Epithelial cell of esophagus (primary cell): Measurements from ENCODE around the gene HOXA4.

ENCODE experiments used
- DNase-seq: peaks from one replicate; pipeline ENCODE4 v3.0.0; 2010; ENCODE audit warnings: low read depth
- H3K4me3 ChIP-seq: 2 replicates; pipeline ENCODE4 v1.5.1; 2011; ENCODE audit warnings: mild to moderate bottlenecking, low read length, control low read depth
- TF ChIP-seq, protein P1 (sequence below): IDR thresholded peaks from 2 replicates; pipeline ENCODE4 v1.5.1; 2011; ENCODE audit warnings: low read depth, mild to moderate bottlenecking, low read length, control low read depth, inconsistent platforms; ENCODE audit not compliant: insufficient read depth; ENCODE audit errors: missing control alignments

The HOXA4 gene

DNA sequence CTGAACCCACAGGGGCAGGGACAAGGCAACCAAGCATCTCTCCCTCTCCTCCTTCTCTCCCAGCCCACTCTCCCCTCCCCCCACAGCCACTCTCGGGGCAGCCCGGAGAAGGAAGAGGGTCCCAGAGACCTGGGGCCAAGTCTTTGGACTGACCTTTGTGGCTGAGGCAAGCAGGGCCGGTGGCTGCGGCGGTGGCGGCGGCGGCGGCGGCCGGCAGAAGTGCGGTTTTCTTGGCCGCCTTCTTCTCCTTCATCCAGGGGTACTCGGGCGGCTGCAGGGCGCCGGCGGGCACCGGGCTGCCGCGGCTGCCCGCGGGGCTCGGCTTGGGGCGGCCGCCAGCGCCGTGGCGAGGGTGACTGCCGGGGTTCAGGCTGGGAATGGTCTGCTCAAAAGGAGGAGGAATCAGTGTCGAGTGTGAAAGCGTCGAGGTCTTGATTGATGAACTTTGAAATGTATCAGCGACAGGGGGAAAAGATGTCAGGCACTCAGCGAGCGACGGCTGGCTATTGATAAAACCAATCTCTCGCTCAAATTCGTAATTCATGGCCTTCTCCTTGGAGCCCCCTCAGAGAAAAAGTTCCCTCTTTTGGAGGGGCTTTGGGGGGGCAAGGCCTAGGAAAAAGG is 28.5 kb downstream of the HOXA4 start:
- TF ChIP-seq, protein P1, sequence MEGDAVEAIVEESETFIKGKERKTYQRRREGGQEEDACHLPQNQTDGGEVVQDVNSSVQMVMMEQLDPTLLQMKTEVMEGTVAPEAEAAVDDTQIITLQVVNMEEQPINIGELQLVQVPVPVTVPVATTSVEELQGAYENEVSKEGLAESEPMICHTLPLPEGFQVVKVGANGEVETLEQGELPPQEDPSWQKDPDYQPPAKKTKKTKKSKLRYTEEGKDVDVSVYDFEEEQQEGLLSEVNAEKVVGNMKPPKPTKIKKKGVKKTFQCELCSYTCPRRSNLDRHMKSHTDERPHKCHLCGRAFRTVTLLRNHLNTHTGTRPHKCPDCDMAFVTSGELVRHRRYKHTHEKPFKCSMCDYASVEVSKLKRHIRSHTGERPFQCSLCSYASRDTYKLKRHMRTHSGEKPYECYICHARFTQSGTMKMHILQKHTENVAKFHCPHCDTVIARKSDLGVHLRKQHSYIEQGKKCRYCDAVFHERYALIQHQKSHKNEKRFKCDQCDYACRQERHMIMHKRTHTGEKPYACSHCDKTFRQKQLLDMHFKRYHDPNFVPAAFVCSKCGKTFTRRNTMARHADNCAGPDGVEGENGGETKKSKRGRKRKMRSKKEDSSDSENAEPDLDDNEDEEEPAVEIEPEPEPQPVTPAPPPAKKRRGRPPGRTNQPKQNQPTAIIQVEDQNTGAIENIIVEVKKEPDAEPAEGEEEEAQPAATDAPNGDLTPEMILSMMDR = no peak
- DNase-seq = no peak
- no peak overlapping the region for H3K4me3 ChIP-seq

DNA sequence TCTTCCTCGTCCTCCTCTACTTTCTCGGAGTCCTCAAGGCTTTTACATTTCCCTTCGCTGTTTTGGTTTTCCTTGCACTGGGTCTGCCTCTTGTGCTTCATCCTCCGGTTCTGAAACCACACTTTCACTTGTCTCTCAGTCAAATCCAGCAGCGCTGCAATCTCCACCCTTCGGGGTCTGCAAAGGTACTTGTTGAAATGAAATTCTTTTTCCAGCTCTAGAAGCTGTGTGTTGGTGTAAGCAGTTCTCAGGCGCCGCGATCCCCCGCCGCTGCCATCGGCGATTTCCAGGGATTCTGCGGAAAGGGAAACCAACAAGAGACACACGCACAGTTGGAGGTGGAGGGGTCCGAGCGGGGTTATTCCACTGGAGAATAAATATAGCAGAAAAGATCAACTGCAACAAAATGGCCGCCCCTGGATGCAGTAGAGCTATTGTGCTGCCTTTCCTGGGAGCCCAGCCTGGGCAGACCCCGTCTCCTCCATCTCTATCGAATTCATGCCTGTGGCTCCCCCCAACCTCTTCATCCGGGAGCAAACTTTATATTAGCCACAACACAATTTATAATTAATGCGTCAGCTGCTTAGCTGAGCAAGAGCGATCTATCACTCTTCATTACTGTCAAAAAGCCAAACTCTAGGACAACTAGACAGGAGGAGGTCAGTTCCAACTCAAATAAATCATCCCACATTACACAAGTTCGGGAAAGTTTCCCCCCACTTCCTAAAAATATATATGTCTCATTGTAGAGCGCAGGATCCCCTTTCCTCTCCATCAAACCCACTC is 29.2 kb downstream of the HOXA4 start:
- no peak overlapping the region for H3K4me3 ChIP-seq

DNA sequence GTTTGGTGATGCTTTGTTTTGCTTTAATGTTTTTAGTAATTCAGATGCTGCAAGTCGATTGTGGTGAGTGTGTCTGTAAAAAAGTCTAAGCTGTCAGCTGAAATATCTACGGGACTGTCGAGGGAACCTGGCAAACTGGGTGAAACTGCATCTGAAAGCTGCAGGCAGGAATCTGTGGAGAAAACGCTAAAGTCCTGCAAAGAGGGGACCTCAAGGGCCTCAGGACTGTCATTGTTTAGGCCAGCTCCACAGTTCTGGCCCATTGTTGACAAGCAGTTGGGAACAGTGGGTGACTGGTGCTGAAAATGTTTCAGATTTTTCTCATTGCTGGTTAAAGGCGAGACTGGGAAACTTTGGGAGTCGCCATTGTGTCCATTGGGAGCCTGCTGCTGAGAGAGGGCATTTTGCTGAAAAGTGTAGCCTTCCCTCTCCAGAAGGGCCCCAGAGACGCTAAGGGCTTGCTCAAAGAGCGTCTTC is 29.8 kb downstream of the HOXA4 start:
- TF ChIP-seq, protein P1 = no peak

More for the DNA sequence above, 29.2 kb downstream of the HOXA4 start:
- no peak for DNase-seq
- TF ChIP-seq, protein P1 = no peak

DNA sequence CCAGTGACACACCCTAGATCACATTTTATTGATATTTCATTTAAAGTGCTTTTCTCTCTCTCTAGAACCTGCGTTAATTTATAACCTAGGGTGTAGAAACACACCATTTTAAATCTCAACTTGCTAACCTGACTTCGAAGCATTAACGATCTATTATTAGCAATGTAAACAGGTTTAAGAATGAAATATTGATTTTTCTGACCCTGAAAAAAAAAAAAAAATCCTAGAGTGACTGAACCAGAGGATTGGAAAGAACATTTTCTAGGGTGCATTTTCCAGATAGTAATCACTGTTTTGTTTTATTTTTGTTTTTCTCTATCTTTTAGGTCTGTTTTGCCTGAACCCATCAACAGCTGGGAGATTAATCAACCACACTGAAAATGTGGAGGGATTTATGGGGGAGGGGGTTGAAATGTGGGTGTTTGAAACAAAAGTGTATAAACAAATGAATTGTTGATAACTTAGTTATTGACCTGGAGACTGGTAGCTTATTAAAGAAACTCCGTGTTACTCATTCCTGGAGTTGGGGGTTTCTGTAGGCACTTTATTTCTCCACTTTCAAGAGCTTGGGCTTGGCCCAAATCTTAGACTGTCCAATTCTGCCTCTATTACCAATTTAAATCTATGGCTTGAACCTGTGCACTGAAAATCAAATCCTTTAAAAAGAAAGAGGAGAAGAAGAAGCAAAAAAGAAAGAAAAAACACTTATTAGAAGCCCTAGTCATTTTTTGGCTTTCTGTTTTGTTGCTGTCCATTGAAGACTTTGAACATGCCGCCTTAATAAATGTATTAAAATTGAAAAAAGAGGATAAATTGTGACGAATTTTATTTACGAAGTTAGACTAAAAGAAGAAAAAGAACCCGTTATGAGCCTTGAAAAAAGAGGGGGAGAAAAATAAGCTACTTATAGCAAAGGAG is 30.8 kb downstream of the HOXA4 start:
- H3K4me3 ChIP-seq = no peak overlapping the region
- TF ChIP-seq, protein P1 = no peak
- no peak for DNase-seq

More for the DNA sequence above, 29.8 kb downstream of the HOXA4 start:
- DNase-seq = no peak
- no peak overlapping the region for H3K4me3 ChIP-seq

DNA sequence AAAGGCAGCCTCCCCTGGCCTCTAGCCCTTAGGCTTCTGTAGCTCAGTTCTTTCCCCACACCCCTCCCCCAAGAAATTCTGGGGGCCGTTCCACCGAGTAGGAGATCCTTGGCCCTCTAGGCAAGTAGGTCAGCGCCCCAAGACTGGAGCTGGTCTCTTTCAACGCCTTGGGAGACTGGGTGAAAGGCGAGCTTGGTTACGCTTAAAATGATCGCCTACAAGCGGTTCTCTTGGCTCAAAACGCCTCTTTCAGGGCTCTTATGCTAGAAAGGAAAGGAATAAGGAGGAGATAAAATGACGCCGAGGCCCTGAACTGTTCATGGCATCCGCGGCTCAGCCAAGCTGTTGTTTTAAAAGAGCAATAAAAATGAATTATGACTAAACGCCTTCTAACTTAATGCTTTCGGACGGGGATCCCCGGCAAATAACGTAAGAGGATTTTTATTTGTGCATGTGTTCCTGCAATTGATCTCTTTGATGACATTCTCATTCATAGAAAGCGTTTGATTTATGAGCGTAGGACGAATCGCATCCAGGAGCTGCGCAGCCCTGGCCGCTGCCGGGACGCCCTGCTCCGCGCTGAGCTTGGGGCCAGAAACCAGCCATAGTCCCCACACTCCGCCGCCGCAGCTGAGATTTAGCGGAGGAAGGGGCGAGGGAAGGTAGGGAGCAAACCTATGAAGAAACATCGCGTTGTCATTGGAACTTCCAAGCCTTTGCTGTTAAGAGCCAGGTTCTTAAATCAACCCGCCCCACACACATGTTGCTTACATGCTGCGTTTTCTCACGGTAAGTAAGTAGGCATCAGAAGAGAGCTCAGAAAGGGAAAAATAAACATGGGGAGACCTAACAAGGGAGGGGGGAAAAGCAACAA is 31.7 kb downstream of the HOXA4 start:
- TF ChIP-seq, protein P1 = no peak
- H3K4me3 ChIP-seq = peak overlapping the region; percentile 81
- no peak for DNase-seq
